HG03196 (cell line): ENCODE data around the gene C19orf85.
"Not testable (repeated sequence)": the region's sequence is repeated elsewhere in the genome, so short reads cannot be mapped to it uniquely, and the experiment has no call there.

ENCODE experiments used
- ATAC-seq: cut with Tn5 transposase; IDR thresholded peaks from one replicate; pipeline ENCODE4 v1.9.1; 2021; ENCODE audit not compliant: unreplicated experiment

Gene C19orf85

GRCh38 chr19:55442372-55442961 lies 22.1 kb downstream of the C19orf85 start:
- ATAC-seq: no peak

GRCh38 chr19:55441692-55442321 lies 22.7 kb downstream of the C19orf85 start:
- no peak for ATAC-seq

GRCh38 chr19:55441319-55441691 lies 23.2 kb downstream of the C19orf85 start:
- ATAC-seq: no peak

GRCh38 chr19:55440411-55441105 lies 24.0 kb downstream of the C19orf85 start:
- no peak for ATAC-seq

- ATAC-seq: no peak
These were observed 25.5 kb downstream of the C19orf85 start for GRCh38 chr19:55439052-55439451.

- no peak for ATAC-seq
These were observed 27.1 kb downstream of the C19orf85 start for GRCh38 chr19:55437410-55437809.

- ATAC-seq: no peak
These were observed 27.7 kb downstream of the C19orf85 start for GRCh38 chr19:55436847-55437246.

- no peak for ATAC-seq
These were observed 29.5 kb downstream of the C19orf85 start for GRCh38 chr19:55435020-55435419.

- ATAC-seq: no peak
These were observed 30.1 kb downstream of the C19orf85 start for GRCh38 chr19:55434356-55434919.

GRCh38 chr19:55433292-55433691 lies 31.3 kb downstream of the C19orf85 start:
- ATAC-seq: no peak

GRCh38 chr19:55432241-55432959 lies 32.2 kb downstream of the C19orf85 start:
- no peak for ATAC-seq

- no peak for ATAC-seq
These were observed 33.4 kb downstream of the C19orf85 start for GRCh38 chr19:55431183-55431582.

- ATAC-seq: no peak
These were observed 38.5 kb downstream of the C19orf85 start for GRCh38 chr19:55426042-55426441.

GRCh38 chr19:55424518-55424917 lies 40.0 kb downstream of the C19orf85 start:
- ATAC-seq: no peak

- no peak for ATAC-seq
These were observed 41.1 kb downstream of the C19orf85 start for GRCh38 chr19:55423225-55424005.

GRCh38 chr19:55421281-55421680 lies 43.3 kb downstream of the C19orf85 start:
- not testable (repeated sequence) for ATAC-seq

GRCh38 chr19:55419624-55420236 lies 44.8 kb downstream of the C19orf85 start:
- ATAC-seq: no peak

GRCh38 chr19:55419103-55419502 lies 45.4 kb downstream of the C19orf85 start:
- ATAC-seq: no peak

- ATAC-seq: no peak
These were observed 46.4 kb downstream of the C19orf85 start for GRCh38 chr19:55418185-55418584.
